HUES6 (cell line): ENCODE data around the gene DPYSL5.

Experiments used
- H3K27ac ChIP-seq: 2 replicates; pipeline ENCODE4 v1.7.0; 2013; ENCODE audit warnings: low read depth, mild to moderate bottlenecking, low read length, inconsistent platforms
- H3K27me3 ChIP-seq: 2 replicates; pipeline ENCODE4 v1.6.1; 2013; ENCODE audit warnings: low read length; ENCODE audit not compliant: control insufficient read depth, insufficient read depth
- H3K36me3 ChIP-seq: 2 replicates; pipeline ENCODE4 v1.6.1; 2013; ENCODE audit warnings: low read length; ENCODE audit not compliant: control insufficient read depth, insufficient read depth
- H3K4me1 ChIP-seq: 2 replicates; pipeline ENCODE4 v1.6.1; 2013; ENCODE audit warnings: low read length; ENCODE audit not compliant: control insufficient read depth, insufficient read depth
- H3K4me3 ChIP-seq: 2 replicates; pipeline ENCODE4 v1.5.1; 2013; ENCODE audit warnings: low read depth, low read length
- H3K9ac ChIP-seq: one replicate; pipeline ENCODE4 v1.6.1; 2013; ENCODE audit warnings: mild to moderate bottlenecking, low read length
- H3K9me3 ChIP-seq: 2 replicates; pipeline ENCODE4 v1.6.1; 2013; ENCODE audit warnings: low read depth, low read length; ENCODE audit not compliant: control insufficient read depth, insufficient read depth

Gene DPYSL5

DNA sequence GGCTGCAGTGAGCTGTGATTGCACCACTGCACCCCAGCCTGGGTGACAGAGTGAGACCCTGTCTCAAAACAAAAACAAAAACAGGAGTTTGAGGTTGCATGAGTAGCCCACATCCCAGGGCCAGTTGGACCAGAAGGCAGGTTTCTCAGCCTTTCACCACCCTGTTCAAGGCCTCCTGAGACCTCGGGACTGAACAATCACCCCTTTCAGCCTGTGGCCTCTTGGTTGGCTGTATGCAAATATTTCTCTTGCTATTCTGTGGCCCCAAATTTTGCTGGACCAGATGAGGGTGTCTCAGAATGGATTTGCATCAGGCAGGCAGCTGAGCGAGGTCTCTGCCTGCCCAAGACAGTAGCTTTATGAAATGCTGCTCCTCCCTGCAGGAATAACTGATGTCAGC lies 56.9 kb downstream of the DPYSL5 start:
- Histone ChIP-seq H3K27me3 (no peaks in the 10 kb centered on the region; the same call in 1 of the 2 replicates), H3K36me3 (no peaks in the 10 kb centered on the region), H3K4me3 (no peak overlapping the region), H3K9me3 (no peaks in the 10 kb centered on the region), H3K4me1 (peaks cover 14% of the 10 kb centered on the region), H3K27ac (no peak overlapping the region), H3K9ac (no peak overlapping the region)

DNA sequence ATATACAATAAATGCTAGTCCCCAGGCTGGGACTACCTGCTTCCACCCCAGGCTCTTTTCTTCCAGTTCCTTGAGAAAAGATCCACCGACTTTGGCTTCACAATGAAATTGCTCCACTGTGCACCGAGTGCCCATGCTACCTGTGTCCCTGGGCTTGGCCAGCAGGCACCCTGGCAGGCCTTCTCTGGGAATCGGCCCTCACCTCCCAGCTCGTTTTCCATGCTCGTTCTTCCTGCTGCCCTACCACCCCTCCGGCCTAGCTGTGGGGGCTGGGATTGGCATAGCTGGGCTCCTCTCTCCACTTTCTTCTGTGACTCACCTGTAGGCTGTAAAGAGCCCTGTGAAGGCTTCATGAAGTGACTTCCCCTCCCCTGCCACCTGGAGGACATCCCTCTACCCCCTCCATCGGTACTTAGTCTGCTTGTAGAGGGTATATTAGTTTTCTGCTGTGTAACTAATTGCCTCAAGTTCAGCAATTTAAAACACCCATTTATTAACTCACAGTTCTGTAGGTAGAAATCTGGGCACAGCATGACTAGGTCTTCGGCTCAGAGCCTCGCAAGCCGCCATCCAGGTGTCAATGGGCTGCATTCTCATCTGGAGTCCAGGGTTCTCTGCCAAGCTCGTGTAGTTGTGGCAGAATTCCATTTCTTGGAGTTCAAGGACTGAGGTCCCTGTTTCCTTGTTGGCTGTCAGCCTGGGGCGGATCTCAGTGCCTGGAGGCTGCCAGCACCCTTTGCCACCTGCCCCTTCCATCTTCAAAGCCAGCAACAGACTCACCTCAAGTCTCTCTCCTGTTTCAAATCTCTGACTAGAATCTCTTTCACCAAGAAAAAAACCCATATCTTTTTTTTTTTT lies 57.6 kb downstream of the DPYSL5 start:
- Histone ChIP-seq H3K4me3 (no peak overlapping the region), H3K27me3 (no peaks in the 10 kb centered on the region; the same call in 1 of the 2 replicates), H3K9me3 (no peaks in the 10 kb centered on the region), H3K4me1 (peaks cover 14% of the 10 kb centered on the region), H3K36me3 (no peaks in the 10 kb centered on the region), H3K9ac (no peak overlapping the region), H3K27ac (no peak overlapping the region)

DNA sequence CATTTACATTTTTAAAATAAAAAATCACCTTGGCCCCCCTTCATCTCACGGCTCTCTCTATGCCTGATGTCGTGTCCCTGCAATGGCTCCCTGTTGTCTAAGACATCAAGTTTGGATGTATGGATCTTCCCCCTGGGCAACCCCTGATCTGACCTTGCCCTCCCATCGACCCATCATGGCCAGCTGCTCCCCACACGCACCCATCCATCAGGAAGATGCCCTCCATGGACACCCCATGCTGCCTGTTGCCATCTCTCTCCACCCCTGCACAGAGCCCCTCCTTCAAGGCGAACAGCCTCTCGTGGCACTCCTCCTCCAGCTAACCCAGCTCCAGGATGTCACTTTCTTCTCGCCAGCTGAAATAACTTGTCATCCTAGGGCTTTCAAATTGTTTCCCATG lies 59.5 kb downstream of the DPYSL5 start:
- Histone ChIP-seq H3K27ac (no peak overlapping the region), H3K4me1 (peaks cover 7% of the 10 kb centered on the region), H3K27me3 (peaks cover 7% of the 10 kb centered on the region; the same call in 1 of the 2 replicates), H3K4me3 (no peak overlapping the region), H3K9ac (no peak overlapping the region), H3K9me3 (no peaks in the 10 kb centered on the region), H3K36me3 (no peaks in the 10 kb centered on the region)

DNA sequence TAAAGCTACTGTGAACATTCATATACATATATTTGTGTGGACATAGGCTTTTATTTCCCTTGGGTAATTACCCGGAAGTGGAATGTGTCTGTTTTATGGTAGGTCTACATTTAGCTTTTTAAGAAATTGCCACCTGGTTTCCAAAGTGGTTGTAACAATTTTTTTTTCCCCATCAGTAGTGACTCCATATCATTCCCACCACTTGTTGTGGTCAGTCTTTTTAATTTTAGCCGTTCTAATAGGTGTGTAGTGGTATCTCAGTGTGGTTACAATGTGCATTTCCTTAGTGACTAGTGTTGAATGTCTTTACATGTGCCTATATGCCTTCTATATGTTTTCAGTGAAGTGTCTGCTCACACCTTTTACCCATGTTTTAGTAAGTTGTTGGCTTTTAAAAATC lies 62.2 kb downstream of the DPYSL5 start:
- Histone ChIP-seq H3K27ac (no peak overlapping the region), H3K4me1 (peaks cover 24% of the 10 kb centered on the region), H3K36me3 (no peaks in the 10 kb centered on the region), H3K9me3 (no peaks in the 10 kb centered on the region), H3K4me3 (no peak overlapping the region), H3K9ac (no peak overlapping the region), H3K27me3 (peaks cover 20% of the 10 kb centered on the region; the same call in 1 of the 2 replicates)

DNA sequence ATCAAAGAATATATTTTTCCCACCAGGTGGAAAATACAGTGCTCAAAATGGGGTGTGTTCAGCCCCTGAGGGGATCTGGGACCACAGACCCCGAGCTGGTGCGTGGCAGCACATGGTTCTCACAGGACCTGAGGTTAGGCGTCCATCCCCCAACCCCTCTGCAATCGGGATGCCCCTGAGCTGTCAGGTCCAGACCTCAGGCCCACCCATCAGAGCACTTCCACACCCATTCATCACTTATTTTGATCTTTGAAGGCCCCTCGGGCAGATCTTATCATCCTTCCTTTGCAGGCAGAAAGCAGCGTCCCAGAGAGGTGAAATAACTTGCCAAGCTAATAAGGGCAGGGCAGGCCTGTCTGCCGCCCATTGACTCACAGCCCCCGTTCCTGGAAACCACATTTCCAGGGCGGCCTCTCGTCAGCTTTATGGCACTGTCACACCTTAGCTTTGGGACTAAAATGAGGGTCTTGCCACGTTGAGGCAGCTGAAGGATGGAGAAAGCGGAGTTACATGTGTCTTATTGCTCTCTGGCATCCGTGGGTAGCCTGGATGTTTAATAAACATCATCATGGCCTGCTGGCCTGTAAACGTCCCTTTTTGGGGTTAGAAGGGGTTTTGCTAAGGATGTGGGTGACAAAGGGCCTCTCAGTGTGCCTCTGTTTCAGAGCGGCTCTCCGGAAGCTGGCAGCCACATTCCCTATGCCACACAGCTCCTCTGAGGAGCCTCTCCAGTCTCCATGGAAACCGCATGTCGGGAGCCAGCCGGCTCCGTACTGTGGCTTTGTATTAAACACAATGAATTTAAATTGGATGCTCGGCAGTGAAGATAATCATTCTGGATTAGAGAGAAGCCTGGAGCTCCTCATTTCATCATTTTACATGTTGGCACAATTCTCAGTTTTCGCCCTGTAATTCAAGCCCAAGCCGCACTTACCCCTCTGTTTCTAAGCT lies 64.3 kb downstream of the DPYSL5 start:
- no peaks in the 10 kb centered on the region for H3K9me3 ChIP-seq
- no peak overlapping the region for H3K9ac ChIP-seq
- peaks cover 20% of the 10 kb centered on the region; the same call in 1 of the 2 replicates for H3K27me3 ChIP-seq
- peaks cover 24% of the 10 kb centered on the region for H3K4me1 ChIP-seq
- H3K36me3 ChIP-seq, result no peaks in the 10 kb centered on the region
- no peak overlapping the region for H3K27ac ChIP-seq
- no peak overlapping the region for H3K4me3 ChIP-seq

DNA sequence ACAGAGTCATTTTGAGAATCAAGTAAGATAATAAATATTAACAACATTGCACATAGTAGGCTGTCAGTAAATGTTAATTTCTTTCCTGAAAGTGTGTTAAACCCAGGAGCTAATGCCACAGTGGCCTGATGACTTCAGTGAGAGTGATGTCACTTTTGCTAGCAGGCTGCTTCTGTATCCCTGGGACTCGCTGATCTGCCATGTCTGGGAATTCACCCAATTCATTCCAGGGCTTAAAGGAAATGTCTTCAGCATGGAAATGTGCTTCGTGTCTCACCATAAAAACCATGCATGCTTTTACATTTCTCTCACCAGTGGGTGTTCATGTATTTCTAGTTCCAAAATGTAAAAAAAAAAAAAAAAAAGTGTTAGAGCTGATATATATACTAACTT lies 65.7 kb downstream of the DPYSL5 start:
- no peaks in the 10 kb centered on the region for H3K36me3 ChIP-seq
- no peak overlapping the region for H3K27ac ChIP-seq

GRCh38 chr2:26913999-26914658 lies 66.2 kb downstream of the DPYSL5 start:
- H3K27ac ChIP-seq, result no peak overlapping the region
- H3K27me3 ChIP-seq, result peaks cover 20% of the 10 kb centered on the region; the same call in 1 of the 2 replicates
- no peaks in the 10 kb centered on the region for H3K36me3 ChIP-seq
- no peak overlapping the region for H3K4me3 ChIP-seq
- H3K9ac ChIP-seq, result no peak overlapping the region
- peaks cover 24% of the 10 kb centered on the region for H3K4me1 ChIP-seq
- no peaks in the 10 kb centered on the region for H3K9me3 ChIP-seq

More for the DNA sequence above, 65.7 kb downstream of the DPYSL5 start:
- Histone ChIP-seq H3K9me3 (no peaks in the 10 kb centered on the region), H3K4me1 (peaks cover 24% of the 10 kb centered on the region), H3K9ac (no peak overlapping the region), H3K4me3 (no peak overlapping the region), H3K27me3 (peaks cover 20% of the 10 kb centered on the region; the same call in 1 of the 2 replicates)

GRCh38 chr2:26914659-26915310 lies 66.9 kb downstream of the DPYSL5 start:
- Histone ChIP-seq H3K27me3 (peaks cover 20% of the 10 kb centered on the region; the same call in 1 of the 2 replicates), H3K36me3 (no peaks in the 10 kb centered on the region), H3K27ac (no peak overlapping the region), H3K4me3 (no peak overlapping the region), H3K9me3 (no peaks in the 10 kb centered on the region), H3K9ac (no peak overlapping the region), H3K4me1 (peaks cover 24% of the 10 kb centered on the region)

DNA sequence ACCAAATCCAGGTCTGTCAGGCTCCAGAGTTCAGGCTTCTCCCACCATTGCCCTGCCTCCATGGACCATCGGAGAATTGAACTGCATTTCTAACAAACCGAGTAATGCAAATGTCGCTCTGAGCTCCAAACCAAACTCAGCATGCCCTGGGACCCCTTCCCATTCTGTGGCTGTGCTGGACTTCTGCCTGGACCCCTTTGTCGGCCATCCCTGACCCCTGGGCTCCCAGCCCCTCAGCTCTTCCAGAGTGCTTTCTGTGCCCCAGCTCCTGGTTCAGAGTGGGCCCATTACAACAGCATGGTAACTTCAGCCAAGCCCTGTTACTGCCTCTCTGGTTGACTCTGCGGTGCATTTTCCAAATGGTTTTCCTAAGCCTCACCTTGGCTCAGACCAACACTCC lies 67.4 kb downstream of the DPYSL5 start:
- Histone ChIP-seq H3K9ac (no peak overlapping the region), H3K27ac (no peak overlapping the region), H3K27me3 (peaks cover 20% of the 10 kb centered on the region; the same call in 1 of the 2 replicates), H3K36me3 (no peaks in the 10 kb centered on the region), H3K4me3 (no peak overlapping the region), H3K4me1 (peaks cover 24% of the 10 kb centered on the region), H3K9me3 (no peaks in the 10 kb centered on the region)

GRCh38 chr2:26916128-26916692 lies 68.3 kb downstream of the DPYSL5 start:
- H3K4me1 ChIP-seq, result peaks cover 24% of the 10 kb centered on the region
- peaks cover 20% of the 10 kb centered on the region; the same call in 1 of the 2 replicates for H3K27me3 ChIP-seq
- no peaks in the 10 kb centered on the region for H3K36me3 ChIP-seq
- H3K9me3 ChIP-seq, result no peaks in the 10 kb centered on the region
- H3K27ac ChIP-seq, result no peak overlapping the region
- no peak overlapping the region for H3K9ac ChIP-seq
- H3K4me3 ChIP-seq, result no peak overlapping the region
